Left ventricle myocardium superior (tissue), 1 donor: ENCODE results near the gene GCSAML. TPM values are rescaled to one million over a fixed set of nuclear protein-coding genes. Genes with fewer than 3 reads are reported as not detected.

Source experiments
- ATAC-seq: fragments of 200-7000 bp; cut with Tn5 transposase; one replicate; pipeline ENCODE4 v1.9.1; 2020; ENCODE audit warnings: mild to moderate bottlenecking, moderate library complexity
- DNase-seq: peaks from one replicate; pipeline ENCODE4 v3.0.0-alpha.2; 2020
- intact Hi-C: fragments of 100-400 bp; cut with micrococcal nuclease; formaldehyde crosslinking; loops from one replicate; pipeline ENCODE4 v1.11.0; 2022
- total RNA-seq: library from RNA; stranded (reverse); fragmentation: NEBNext Ultra II Directional; extraction: Animal tissue kit (Norgen Biotek cat#: 25700); gene quantifications from one replicate; pipeline ENCODE4 v1.2.1, GENCODE V29; 2021
- donor health status: DM: no; HTN: yes; CAD: no; lungs with severe emphysema.

The GCSAML gene
- total RNA-seq, 1 donor from 2014 or later: not detected

- DNase-seq (no peak), ATAC-seq (no peak)
- intact Hi-C loops: no loop called here
These were observed 12.8 kb downstream of the GCSAML start for GRCh38 chr1:247561711-247562110.

DNA sequence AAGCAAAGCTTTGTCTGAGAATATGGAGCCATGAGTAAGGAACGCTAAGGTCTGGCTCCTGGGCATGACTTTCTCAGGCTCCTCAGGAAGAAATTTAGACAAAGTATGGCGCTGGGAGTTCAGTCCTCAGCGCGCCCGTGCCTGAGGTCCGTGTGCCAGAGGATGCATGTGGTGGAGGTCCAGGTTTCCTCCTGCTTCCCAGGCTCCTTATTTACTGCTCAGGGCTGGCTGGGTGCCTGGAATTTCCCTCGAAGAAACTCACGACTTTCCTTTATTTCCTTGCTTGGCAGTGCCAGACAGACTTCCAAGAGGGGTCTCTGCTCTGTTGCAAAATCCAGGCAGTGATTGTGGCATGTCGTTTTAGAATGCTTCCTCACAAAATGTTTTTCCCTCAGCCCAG lies 13.3 kb downstream of the GCSAML start:
- ATAC-seq (no peak), DNase-seq (no peak)
- intact Hi-C loops: no loop called here

- intact Hi-C loops: no loop called here
- DNase-seq (no peak), ATAC-seq (no peak)
These were observed 25.3 kb downstream of the GCSAML start for GRCh38 chr1:247574236-247574635.

DNA sequence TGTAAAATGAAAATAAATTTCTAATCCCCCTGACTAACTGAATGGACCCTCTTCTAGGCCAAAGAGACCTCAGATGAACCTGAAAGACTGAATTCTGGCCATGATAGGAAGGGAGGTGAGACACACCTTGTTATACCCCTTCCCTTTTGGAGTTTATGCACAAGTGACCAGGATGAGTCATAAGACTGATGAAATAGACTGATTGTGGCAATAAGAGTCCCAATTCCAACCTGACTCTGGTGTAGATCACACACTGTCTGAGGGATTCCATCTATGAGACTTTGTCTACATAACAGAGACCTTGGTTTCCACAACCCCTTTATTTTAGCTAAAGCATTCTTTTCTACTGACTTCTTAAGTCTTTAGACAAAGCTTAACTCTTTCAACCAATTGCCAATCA lies 25.7 kb downstream of the GCSAML start:
- ATAC-seq (no peak), DNase-seq (no peak)
- intact Hi-C loops: no loop called here

- intact Hi-C loops: no loop called here
These were observed 27.6 kb downstream of the GCSAML start for GRCh38 chr1:247576514-247576913.

DNA sequence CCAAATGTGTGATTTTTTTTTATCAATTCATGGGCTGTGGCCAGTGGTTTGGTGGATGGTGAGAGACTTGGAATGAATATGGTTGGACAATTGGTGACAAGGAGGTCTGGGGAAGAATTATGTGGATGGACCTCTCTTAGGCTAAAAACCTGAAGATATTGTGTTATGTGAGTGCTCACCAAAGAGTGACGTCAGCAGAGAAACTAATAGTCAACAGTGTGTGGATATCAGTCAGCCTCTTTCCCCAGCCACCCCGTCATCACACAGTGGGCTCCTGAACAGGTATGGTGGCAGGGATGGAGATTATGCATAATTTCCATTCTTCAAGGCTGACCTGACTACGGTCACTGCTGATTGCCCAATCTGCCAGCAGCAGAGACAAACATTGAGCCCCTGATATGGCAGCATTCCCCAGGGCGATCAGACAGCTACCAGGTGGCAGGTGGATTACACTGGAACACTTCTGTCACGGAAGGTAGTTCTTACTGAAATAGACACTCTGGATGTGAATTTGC lies 30.1 kb downstream of the GCSAML start:
- intact Hi-C loops: no loop called here
- DNase-seq (no peak), ATAC-seq (no peak)

More at GRCh38 chr1:247576514-247576913, 27.6 kb downstream of the GCSAML start:
- ATAC-seq (no peak), DNase-seq (no peak)

DNA sequence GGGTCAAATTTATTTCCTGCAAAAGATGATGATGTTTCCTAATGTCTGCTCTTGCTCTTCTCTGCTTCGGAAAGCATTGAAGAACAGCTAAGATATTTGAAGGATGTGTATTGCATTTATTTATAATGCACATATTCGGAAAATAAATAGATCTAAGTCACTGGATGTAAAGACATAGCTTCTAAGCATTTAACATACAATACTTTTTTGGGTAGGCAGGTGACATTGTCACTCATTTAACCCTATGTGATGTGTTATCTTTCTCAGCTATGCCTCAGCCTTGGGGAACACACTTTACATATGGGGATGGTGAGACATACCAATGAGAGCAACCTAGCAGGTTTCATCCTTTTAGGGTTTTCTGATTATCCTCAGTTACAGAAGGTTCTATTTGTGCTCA lies 39.1 kb downstream of the GCSAML start, which contains the start of gene OR2G2:
OR2G2 (plus strand) TSS at position 301 of the 400 bp plus-strand sequence; CDS start at position 301, 0 bp downstream.
- no peak for ATAC-seq
- intact Hi-C loops: no loop called here
- DNase-seq: no peak

DNA sequence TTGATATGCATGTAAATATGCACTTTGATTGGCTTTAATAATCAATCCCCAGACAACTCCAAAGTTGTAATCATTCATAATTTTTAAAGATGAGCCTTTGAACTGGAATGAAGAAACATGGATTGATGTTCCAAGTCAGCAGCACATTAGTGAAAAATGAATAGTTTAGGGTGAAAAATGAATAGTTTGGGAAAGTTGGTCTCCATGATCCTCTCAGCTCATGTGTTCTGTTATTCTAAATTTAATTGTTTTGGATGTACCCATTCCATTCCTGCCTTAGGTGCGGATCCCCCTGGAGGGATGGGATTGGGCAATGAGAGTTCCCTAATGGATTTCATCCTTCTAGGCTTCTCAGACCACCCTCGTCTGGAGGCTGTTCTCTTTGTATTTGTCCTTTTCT lies 56.4 kb downstream of the GCSAML start, which contains the start of gene OR2G3:
OR2G3 (plus strand) TSS at position 301 of the 400 bp plus-strand sequence; CDS start at position 301, 0 bp downstream.
- intact Hi-C loops: no loop called here
- DNase-seq: no peak
- no peak for ATAC-seq

- ATAC-seq: no peak
- intact Hi-C loops: no loop called here
- DNase-seq: no peak
These were observed 64.5 kb downstream of the GCSAML start for GRCh38 chr1:247613405-247613804.

DNA sequence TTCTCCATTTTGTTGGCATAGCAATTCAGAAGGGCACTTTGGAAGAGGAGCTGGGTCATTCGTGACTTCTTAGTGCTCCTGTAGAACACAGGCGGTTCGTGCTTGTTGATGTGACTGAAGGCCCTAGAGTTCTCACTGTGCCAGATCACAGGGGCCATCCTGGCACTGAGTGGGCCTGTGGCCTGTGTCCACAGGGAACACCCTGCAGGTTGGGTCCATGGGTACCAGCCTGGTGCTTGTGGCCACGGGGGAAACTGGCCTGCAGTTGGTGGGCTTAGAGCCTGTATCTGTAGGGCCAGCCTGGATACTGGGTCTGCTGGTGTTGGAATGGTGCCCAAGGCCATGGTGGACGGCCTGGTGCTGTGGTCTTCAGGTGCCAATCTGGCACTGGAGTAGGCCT lies 65.7 kb downstream of the GCSAML start:
- ATAC-seq (no peak), DNase-seq (no peak)
- intact Hi-C loops: no loop called here

Other genes with a start within 250 kb of the GCSAML start
- 15.0 TPM for gene ZNF496, start 217.3 kb upstream of the GCSAML start, total RNA-seq
- gene NLRP3, start 133.0 kb upstream of the GCSAML start, total RNA-seq: 0.64 TPM
- gene OR2B11, start 91.0 kb upstream of the GCSAML start, total RNA-seq: not detected
- gene OR2C3, start 12.7 kb upstream of the GCSAML start, total RNA-seq: not detected
- gene OR2G2, start 39.2 kb downstream of the GCSAML start, total RNA-seq: not detected
- not detected for gene OR2G3, start 56.5 kb downstream of the GCSAML start, total RNA-seq
- not detected for gene OR13G1, start 130.6 kb downstream of the GCSAML start, total RNA-seq
- not detected for gene OR6F1, start 167.5 kb downstream of the GCSAML start, total RNA-seq
- gene OR14K1, start 189.5 kb downstream of the GCSAML start, total RNA-seq: not detected
- gene OR14A2, start 199.0 kb downstream of the GCSAML start, total RNA-seq: not detected
- gene OR1C1, start 211.4 kb downstream of the GCSAML start, total RNA-seq: not detected